ENCODE measurements around the gene EPHA2.

The EPHA2 gene

GRCh38 chr1:16138772-16139221 is 17.1 kb downstream of the EPHA2 start:
- Histone ChIP-seq H3K4me3 (ENCODE audit: low read depth, low read length) (no peak overlapping the region), H2AFZ (no peak overlapping the region), H3K9me3 (ENCODE audit: control insufficient read depth, low read length) (no peaks in the 10 kb centered on the region), H3K79me2 (no peaks in the 10 kb centered on the region), H3K36me3 (ENCODE audit: control insufficient read depth, insufficient read depth, low read length) (no peaks in the 10 kb centered on the region), H3K27me3 (ENCODE audit: control insufficient read depth, insufficient read depth, low read length) (no peaks in the 10 kb centered on the region), H3K4me1 (no peaks in the 10 kb centered on the region), H3K27ac (no peak overlapping the region), H3K9ac (no peak overlapping the region), H3K4me2 (ENCODE audit: low read length) (no peak overlapping the region)
- TF ChIP-seq CTCF (IDR thresholded peaks at IDR 0.05) = no peak

- Histone ChIP-seq H2AFZ (no peak overlapping the region), H3K27ac (no peak overlapping the region), H3K9me3 (ENCODE audit: control insufficient read depth, low read length) (no peaks in the 10 kb centered on the region), H3K4me3 (ENCODE audit: low read depth, low read length) (no peak overlapping the region), H3K9ac (no peak overlapping the region), H3K36me3 (ENCODE audit: control insufficient read depth, insufficient read depth, low read length) (no peaks in the 10 kb centered on the region), H3K4me1 (no peaks in the 10 kb centered on the region), H3K79me2 (no peaks in the 10 kb centered on the region), H3K4me2 (ENCODE audit: low read length) (no peak overlapping the region), H3K27me3 (ENCODE audit: control insufficient read depth, insufficient read depth, low read length) (no peaks in the 10 kb centered on the region)
- TF ChIP-seq CTCF (IDR thresholded peaks at IDR 0.05) = no peak
These were observed 17.9 kb downstream of the EPHA2 start for GRCh38 chr1:16137890-16138467.

DNA sequence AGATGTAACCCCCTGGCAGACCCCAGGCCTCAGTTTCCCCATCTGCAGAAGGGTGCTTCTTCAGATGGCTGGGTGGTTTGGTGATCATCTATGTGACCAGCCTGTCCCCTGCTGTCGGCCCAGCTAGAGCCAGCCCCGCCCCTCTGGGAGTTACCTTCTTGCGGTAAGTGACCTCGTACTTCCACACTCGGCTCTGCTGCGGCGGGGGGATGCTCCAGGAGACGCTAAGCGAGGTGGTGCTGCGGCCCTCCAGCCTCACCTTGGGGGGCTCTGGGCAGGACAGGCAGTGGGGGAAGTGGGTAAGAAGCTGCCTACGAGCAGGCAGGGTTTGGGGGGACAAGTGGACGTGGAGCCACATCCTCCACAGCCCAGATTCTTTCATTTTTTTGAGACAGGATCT is 20.4 kb downstream of the EPHA2 start:
- H3K36me3 ChIP-seq (ENCODE audit: control insufficient read depth, insufficient read depth, low read length) = no peaks in the 10 kb centered on the region
- H3K4me3 ChIP-seq (ENCODE audit: low read depth, low read length) = no peak overlapping the region
- no peaks in the 10 kb centered on the region for H3K4me1 ChIP-seq
- no peak overlapping the region for H3K9ac ChIP-seq
- H3K27me3 ChIP-seq (ENCODE audit: control insufficient read depth, insufficient read depth, low read length) = no peaks in the 10 kb centered on the region
- no peaks in the 10 kb centered on the region for H3K9me3 ChIP-seq (ENCODE audit: control insufficient read depth, low read length)
- TF ChIP-seq CTCF (IDR thresholded peaks at IDR 0.05) = no peak
- no peak overlapping the region for H3K4me2 ChIP-seq (ENCODE audit: low read length)
- no peak overlapping the region for H2AFZ ChIP-seq
- H3K79me2 ChIP-seq = no peaks in the 10 kb centered on the region
- H3K27ac ChIP-seq = no peak overlapping the region

DNA sequence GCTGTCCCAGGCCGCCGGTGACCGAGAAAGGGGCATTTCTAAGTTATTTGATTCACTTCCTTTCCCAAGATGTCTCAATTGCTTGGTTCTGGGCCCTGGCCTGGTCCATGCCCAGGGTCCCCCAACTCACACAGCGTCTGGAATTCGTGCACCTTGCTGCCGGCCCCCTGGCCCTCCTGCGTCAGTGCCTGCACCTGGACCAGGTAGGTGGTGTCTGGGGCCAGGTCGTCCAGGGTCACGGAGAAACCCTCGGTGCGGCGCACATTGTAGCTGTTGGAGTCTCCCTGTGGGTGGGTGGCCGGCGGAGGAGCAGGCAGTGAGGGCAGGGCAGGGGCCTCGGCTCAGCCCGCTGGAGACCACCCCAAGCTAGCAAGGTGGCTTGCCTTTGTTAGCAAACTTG is 21.0 kb downstream of the EPHA2 start:
- H3K27me3 ChIP-seq (ENCODE audit: control insufficient read depth, insufficient read depth, low read length) = no peaks in the 10 kb centered on the region
- H3K9me3 ChIP-seq (ENCODE audit: control insufficient read depth, low read length) = no peaks in the 10 kb centered on the region
- H3K4me1 ChIP-seq = no peaks in the 10 kb centered on the region
- TF ChIP-seq CTCF (IDR thresholded peaks at IDR 0.05) = no peak
- no peak overlapping the region for H3K4me3 ChIP-seq (ENCODE audit: low read depth, low read length)
- H3K9ac ChIP-seq = no peak overlapping the region
- no peaks in the 10 kb centered on the region for H3K79me2 ChIP-seq
- no peak overlapping the region for H3K4me2 ChIP-seq (ENCODE audit: low read length)
- H2AFZ ChIP-seq = no peak overlapping the region
- H3K27ac ChIP-seq = no peak overlapping the region
- no peaks in the 10 kb centered on the region for H3K36me3 ChIP-seq (ENCODE audit: control insufficient read depth, insufficient read depth, low read length)

DNA sequence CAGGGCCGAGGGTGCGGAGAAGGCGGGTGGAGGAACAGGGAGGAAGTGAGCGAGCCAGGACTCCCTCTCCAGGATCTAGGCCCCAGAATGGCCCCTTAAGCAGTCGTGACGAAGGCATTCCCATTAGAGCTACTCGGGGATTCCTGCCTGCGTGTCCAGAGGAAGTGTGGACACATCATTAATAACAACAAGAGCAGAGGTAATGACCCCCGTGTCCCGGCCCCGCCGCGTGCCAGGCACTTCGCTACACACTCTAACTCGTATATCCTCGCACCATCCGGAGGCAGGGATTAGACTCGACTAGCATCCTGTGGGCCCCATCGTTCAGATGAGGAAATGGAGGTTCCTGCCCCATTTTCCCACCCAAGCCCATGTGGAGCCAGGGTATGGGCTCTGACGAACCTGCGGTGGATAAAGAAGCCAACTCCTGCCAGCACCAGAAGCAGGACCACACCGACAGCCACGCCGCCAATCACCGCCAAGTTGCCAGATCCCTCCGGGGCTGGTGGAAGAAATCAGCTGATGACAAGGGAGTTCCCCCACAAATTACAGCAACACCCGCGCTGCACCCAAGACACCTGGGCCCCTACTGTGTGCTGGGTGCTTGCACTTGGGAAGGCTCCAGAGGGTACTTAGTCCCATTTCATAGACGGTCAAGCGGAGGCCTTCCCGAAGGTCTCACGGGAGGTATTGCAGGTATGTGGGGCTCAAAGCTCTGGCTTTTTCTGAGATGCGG is 21.6 kb downstream of the EPHA2 start:
- Histone ChIP-seq H3K4me1 (no peaks in the 10 kb centered on the region), H3K4me2 (ENCODE audit: low read length) (no peak overlapping the region), H3K27ac (no peak overlapping the region), H2AFZ (no peak overlapping the region), H3K36me3 (ENCODE audit: control insufficient read depth, insufficient read depth, low read length) (no peaks in the 10 kb centered on the region), H3K27me3 (ENCODE audit: control insufficient read depth, insufficient read depth, low read length) (no peaks in the 10 kb centered on the region), H3K9ac (no peak overlapping the region), H3K79me2 (no peaks in the 10 kb centered on the region), H3K4me3 (ENCODE audit: low read depth, low read length) (no peak overlapping the region), H3K9me3 (ENCODE audit: control insufficient read depth, low read length) (no peaks in the 10 kb centered on the region)
- no peak for TF ChIP-seq CTCF (IDR thresholded peaks at IDR 0.05)
